ENCODE measurements around the gene HOXC4. TPM values are rescaled to one million over a fixed set of nuclear protein-coding genes. Genes with fewer than 3 reads are reported as not detected.
"Not testable (repeated sequence)": the region's sequence is repeated elsewhere in the genome, so short reads cannot be mapped to it uniquely, and the experiment has no call there.

HOXC4 gene
- total RNA-seq, 3 donors from 2014 or later = 1.8 to 2.3 (median 1.9) TPM

DNA sequence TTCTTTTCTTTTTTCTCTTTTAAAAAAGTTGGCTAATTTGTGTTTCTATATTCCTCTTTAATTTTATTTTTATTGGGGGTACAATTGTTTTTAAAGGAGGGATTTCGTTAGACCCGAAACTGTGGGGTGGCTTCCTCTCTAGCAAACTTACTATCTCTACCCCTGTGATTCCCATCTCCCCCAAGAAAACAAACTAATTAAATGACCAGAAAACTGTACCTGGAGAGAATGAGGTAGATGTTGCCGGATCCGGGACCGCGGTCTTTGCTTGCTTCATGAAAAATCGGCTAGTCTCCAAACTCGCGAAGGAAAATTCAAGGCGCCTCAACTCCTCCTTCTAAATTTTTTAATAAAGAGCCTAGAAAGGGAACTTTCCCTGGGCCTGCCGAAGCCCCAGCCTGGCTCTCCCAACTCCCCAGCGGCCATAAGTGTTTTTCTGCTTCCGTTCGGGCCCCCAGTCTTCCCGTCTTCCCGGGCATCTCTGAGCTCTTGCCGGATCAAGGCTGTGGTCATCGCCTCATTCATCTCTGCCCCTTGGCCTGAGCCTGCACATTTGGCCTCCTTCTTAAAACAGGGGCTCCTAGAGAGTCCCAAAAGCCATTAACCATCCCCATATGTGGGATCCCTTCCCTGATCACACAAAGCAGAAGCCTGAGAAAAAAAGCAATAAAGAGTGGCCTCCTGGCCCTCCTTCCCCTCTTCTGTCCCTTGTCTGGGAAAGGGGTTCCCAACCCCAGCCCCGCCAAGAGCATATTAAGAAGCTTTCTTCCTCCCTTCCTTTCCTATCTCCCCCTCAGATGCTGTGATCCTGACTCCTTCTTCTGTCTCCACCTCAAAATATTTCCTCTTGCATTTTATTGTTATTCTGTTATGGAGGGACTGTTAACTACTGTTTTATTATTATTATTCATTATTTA, 26.6 kb downstream of the HOXC4 start:
- H3K36me3 ChIP-seq; intact Hi-C loops (cut with DNase I; ENCODE audit: low total_unique reads); H3K9me3 ChIP-seq; DNase-seq (ENCODE audit: low spot score in 2 of 2); H3K27me3 ChIP-seq; H3K4me1 ChIP-seq: not testable (repeated sequence)
- H3K4me3 ChIP-seq = peak overlapping the region; percentile 27 to 53 (median 28)
- H3K27ac ChIP-seq = peak overlapping the region; percentile 52 to 74

GRCh38 chr12:54081053-54081514, 27.4 kb downstream of the HOXC4 start:
- H3K36me3 ChIP-seq; DNase-seq (ENCODE audit: low spot score in 2 of 2); intact Hi-C loops (cut with DNase I; ENCODE audit: low total_unique reads); H3K27me3 ChIP-seq; H3K4me1 ChIP-seq; H3K9me3 ChIP-seq: not testable (repeated sequence)
- peak overlapping the region; percentile 13 to 38 (median 35) for H3K4me3 ChIP-seq
- H3K27ac ChIP-seq = peak overlapping the region in 1 of 2 donors; percentile 74

DNA sequence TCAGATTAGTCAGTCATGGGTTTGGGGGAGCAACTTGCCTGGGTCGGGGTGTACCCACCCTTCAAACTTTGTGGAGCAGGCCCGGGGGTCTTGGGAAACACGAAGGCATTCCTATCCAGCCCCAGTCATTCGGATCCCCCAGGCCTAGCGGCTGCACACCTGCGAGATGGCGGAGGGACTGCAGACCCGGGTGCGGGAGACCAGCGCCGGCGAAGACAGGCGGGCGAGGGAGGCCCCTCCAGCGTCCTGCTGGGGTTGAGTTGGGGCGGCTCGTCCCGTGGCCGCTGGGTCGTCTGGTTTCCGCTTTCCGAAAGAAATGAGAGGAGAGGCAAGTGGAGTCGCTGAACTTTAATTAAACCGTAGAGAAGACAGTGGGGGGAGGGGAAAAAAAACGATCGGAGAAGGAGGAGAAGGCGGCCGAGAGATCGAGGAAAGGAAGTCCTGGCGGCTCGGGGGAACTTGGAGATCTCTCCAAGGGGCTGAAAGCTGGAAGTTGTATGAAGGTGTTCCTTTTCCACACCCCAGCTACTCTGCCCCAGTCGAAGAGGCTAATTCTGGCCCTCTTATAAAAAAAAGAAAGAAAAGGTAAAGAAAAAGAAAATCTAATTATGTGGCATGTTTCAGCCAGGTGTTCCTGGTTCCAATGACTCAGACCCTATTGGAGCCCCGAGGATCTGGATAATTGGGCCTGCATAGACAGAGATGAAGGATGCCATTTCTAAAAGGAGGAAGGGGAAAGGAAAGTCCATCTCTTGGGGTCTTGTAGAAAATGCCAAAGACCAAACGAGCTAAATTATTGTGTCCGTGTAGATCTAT, 28.2 kb downstream of the HOXC4 start:
- H3K27me3 ChIP-seq; H3K36me3 ChIP-seq; DNase-seq (ENCODE audit: low spot score in 2 of 2); H3K4me1 ChIP-seq; H3K9me3 ChIP-seq; intact Hi-C loops (cut with DNase I; ENCODE audit: low total_unique reads): not testable (repeated sequence)
- peak overlapping the region; percentile 45 to 91 for H3K27ac ChIP-seq
- H3K4me3 ChIP-seq = peak overlapping the region; percentile 28 to 59 (median 38)

DNA sequence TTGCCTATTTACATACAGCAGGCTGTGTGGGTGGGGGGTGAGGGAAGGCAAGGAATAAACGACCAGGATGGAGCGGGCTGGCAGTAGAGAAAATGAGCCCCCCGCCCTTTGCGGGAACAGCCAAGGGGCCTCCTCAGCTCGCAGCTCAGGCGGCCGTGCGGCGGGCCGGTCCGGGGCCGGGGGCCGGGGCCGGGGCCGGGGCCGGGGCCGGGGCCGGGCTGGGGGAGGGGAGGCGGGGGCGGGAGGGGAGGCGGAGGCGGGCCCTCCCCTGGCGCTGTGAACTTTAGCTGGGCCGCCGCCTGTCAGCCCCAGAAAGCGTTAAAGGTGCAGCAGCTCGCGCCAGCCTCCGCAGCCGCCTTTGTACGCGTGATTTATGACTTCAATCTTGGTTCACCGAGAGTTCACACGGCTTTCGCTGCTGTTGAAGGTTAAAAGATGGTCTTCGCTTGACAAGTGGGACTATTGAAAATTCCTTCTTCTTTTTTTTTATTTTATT, 28.8 kb downstream of the HOXC4 start:
- no peaks in the 10 kb centered on the region for H3K36me3 ChIP-seq
- TF ChIP-seq POLR2A (IDR thresholded peaks at IDR 0.05) = no peak
- H3K27me3 ChIP-seq = no peaks in the 10 kb centered on the region
- peak overlapping the region; percentile 45 to 91 for H3K27ac ChIP-seq
- intact Hi-C loops (cut with DNase I; ENCODE audit: low total_unique reads) = no loop called here
- H3K9me3 ChIP-seq = no peaks in the 10 kb centered on the region
- H3K4me1 ChIP-seq = no peaks in the 10 kb centered on the region
- no peak for DNase-seq (ENCODE audit: low spot score in 2 of 2)
- peak overlapping the region in 2 of 3 donors; percentile 38 to 59 for H3K4me3 ChIP-seq

DNA sequence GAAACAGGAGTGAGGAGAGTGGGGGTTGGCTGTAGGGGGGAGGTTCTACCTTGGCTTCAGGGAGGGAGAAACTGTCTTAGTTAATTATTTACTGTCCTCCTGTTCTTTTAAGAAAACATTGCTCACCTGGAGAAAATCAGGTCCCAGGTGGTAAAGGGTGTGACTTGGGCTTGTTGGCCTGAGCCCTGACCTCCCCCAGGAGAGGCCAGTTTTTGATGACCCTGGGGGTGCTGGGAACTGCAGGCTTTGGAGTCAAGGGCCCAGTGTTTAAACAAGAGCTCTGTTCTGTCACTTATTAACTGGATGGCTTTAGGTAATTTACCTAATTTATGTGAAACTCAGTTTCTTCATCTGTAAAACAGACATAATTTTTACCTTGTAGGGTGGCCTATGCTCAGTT, 34.4 kb downstream of the HOXC4 start:
- H3K36me3 ChIP-seq; intact Hi-C loops (cut with DNase I; ENCODE audit: low total_unique reads); H3K9me3 ChIP-seq; DNase-seq (ENCODE audit: low spot score in 2 of 2); H3K4me3 ChIP-seq; H3K27ac ChIP-seq; H3K4me1 ChIP-seq; H3K27me3 ChIP-seq: not testable (repeated sequence)

GRCh38 chr12:54089465-54089864, 35.8 kb downstream of the HOXC4 start:
- H3K9me3 ChIP-seq; H3K4me1 ChIP-seq; DNase-seq (ENCODE audit: low spot score in 2 of 2); H3K27ac ChIP-seq; H3K4me3 ChIP-seq; H3K27me3 ChIP-seq; intact Hi-C loops (cut with DNase I; ENCODE audit: low total_unique reads); H3K36me3 ChIP-seq: not testable (repeated sequence)

- H3K4me3 ChIP-seq = peak overlapping the region; percentile 31 to 70 (median 41)
- H3K36me3 ChIP-seq; DNase-seq (ENCODE audit: low spot score in 2 of 2); H3K4me1 ChIP-seq; H3K27ac ChIP-seq; H3K9me3 ChIP-seq; H3K27me3 ChIP-seq; intact Hi-C loops (cut with DNase I; ENCODE audit: low total_unique reads): not testable (repeated sequence)
Measured at GRCh38 chr12:54090312-54090711, 36.7 kb downstream of the HOXC4 start.

DNA sequence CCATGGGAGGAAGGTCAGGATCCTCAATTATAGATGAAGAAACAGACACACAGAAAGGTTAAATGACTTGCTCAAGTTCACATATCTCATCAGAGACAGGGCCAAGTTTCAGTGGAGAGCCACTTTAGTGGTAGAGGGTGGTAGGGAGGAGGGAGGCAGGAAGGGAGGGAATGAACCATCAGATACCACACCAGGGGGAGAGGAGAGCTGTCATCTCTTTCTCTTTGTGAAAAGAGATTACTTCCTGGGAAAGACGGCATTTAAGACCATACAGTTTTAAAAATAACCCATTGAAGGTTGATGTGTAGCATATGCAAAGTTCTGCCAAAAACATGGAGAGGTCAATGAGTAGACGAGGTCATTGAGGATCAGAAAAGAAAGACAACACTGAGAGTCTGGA, 39.3 kb downstream of the HOXC4 start:
- H3K27me3 ChIP-seq; DNase-seq (ENCODE audit: low spot score in 2 of 2); H3K27ac ChIP-seq; H3K36me3 ChIP-seq; H3K9me3 ChIP-seq; H3K4me3 ChIP-seq; intact Hi-C loops (cut with DNase I; ENCODE audit: low total_unique reads); H3K4me1 ChIP-seq: not testable (repeated sequence)

- H3K36me3 ChIP-seq; DNase-seq (ENCODE audit: low spot score in 2 of 2); intact Hi-C loops (cut with DNase I; ENCODE audit: low total_unique reads); H3K27ac ChIP-seq; H3K4me3 ChIP-seq; H3K9me3 ChIP-seq; H3K27me3 ChIP-seq; H3K4me1 ChIP-seq: not testable (repeated sequence)
Measured at GRCh38 chr12:54095928-54096327, 42.3 kb downstream of the HOXC4 start.

- H3K9me3 ChIP-seq; H3K36me3 ChIP-seq; intact Hi-C loops (cut with DNase I; ENCODE audit: low total_unique reads); H3K4me1 ChIP-seq; DNase-seq (ENCODE audit: low spot score in 2 of 2); H3K27me3 ChIP-seq; H3K27ac ChIP-seq; H3K4me3 ChIP-seq: not testable (repeated sequence)
Measured at GRCh38 chr12:54098644-54099043, 45.0 kb downstream of the HOXC4 start.

GRCh38 chr12:54100588-54100987, 47.0 kb downstream of the HOXC4 start:
- H3K4me1 ChIP-seq; intact Hi-C loops (cut with DNase I; ENCODE audit: low total_unique reads); H3K36me3 ChIP-seq: not testable (repeated sequence)

GRCh38 chr12:54102223-54102622, 48.6 kb downstream of the HOXC4 start:
- intact Hi-C loops (cut with DNase I; ENCODE audit: low total_unique reads); H3K4me1 ChIP-seq; H3K27ac ChIP-seq; H3K27me3 ChIP-seq; H3K9me3 ChIP-seq; H3K36me3 ChIP-seq; H3K4me3 ChIP-seq; DNase-seq (ENCODE audit: low spot score in 2 of 2): not testable (repeated sequence)

More at GRCh38 chr12:54100588-54100987, 47.0 kb downstream of the HOXC4 start:
- not testable (repeated sequence) for H3K4me3 ChIP-seq; H3K9me3 ChIP-seq; H3K27me3 ChIP-seq; DNase-seq (ENCODE audit: low spot score in 2 of 2); H3K27ac ChIP-seq

- H3K4me3 ChIP-seq; H3K9me3 ChIP-seq; H3K4me1 ChIP-seq; intact Hi-C loops (cut with DNase I; ENCODE audit: low total_unique reads); H3K27me3 ChIP-seq; H3K27ac ChIP-seq; H3K36me3 ChIP-seq; DNase-seq (ENCODE audit: low spot score in 2 of 2): not testable (repeated sequence)
Measured at GRCh38 chr12:54103827-54104226, 50.2 kb downstream of the HOXC4 start.
